ENCODE data around the gene AFAP1.

Gene AFAP1

DNA sequence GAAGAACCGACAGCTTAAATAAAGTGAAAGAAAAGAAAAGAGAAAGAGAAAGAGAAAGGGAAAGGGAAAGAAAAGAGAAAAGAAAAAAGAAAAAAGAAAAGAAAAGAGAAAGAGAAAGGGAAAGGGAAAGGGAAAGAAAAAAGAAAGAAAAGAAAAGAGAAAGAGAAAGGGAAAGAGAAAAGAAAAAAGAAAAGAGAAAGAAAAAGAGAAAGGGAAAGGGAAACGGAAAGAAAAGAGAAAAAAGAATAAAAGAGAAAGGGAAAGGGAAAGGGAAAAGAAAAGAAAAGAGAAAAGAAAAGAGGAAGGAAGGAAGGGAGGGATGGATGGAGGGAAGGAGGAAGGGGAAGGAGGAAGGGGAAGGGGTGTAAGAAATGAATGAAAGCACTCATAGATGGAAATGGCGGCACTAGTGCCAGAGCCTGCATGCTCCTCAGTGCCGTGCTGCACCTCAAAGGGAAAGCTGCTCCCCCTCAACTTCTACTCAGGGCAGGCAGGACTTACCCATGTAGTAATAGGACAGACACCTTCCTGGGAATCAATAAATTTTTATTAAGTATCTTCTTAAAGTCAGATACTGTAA lies 70.7 kb downstream of the AFAP1 start:
- H2AK5ac ChIP-seq (ENCODE audit: low read length): no peak overlapping the region
- H3K4me1 ChIP-seq (ENCODE audit: control insufficient read depth in 1 of 2, insufficient read depth in 2 of 2, low read length in 2 of 2): peaks cover 0 to 2% of the 10 kb centered on the region in 2 experiments
- no peak overlapping the region for H4K12ac ChIP-seq (ENCODE audit: low read depth, low read length)
- H3K4me2 ChIP-seq (ENCODE audit: low read length): no peak overlapping the region
- H3K27ac ChIP-seq (ENCODE audit: low read depth, low read length): no peak overlapping the region
- no peaks in the 10 kb centered on the region for H3K9me3 ChIP-seq (ENCODE audit: insufficient read depth, low read depth, low read length)
- H3K36me3 ChIP-seq (ENCODE audit: control insufficient read depth in 1 of 2, insufficient read depth in 2 of 2, low read length in 2 of 2): peaks cover 16 to 29% of the 10 kb centered on the region in 2 experiments
- H2BK12ac ChIP-seq (ENCODE audit: low read length): no peak overlapping the region
- no peak overlapping the region for H2BK120ac ChIP-seq (ENCODE audit: insufficient read depth, low read length, poor library complexity)
- H3K27me3 ChIP-seq (ENCODE audit: insufficient read depth, low read length): no peaks in the 10 kb centered on the region
- no peak overlapping the region for H3K4ac ChIP-seq (ENCODE audit: low read depth, low read length)
- no peak overlapping the region for H4K91ac ChIP-seq (ENCODE audit: low read depth, low read length)
- no peak for DNase-seq
- H4K8ac ChIP-seq (ENCODE audit: low read depth, low read length): no peak overlapping the region
- no CpG with 5 or more reads among the region's 4 CpGs for WGBS (ENCODE audit: extremely low coverage, insufficient coverage, insufficient read length)
- no peak overlapping the region for H3K23ac ChIP-seq (ENCODE audit: low read length)
- no peak overlapping the region for H3K14ac ChIP-seq (ENCODE audit: low read length)
- no peaks in the 10 kb centered on the region for H3K79me1 ChIP-seq (ENCODE audit: low read length)
- no peak overlapping the region for H2BK5ac ChIP-seq (ENCODE audit: low read depth, low read length, poor library complexity)
- no peak overlapping the region for H3K4me3 ChIP-seq (ENCODE audit: low read depth, low read length)
- H3K79me2 ChIP-seq (ENCODE audit: control insufficient read depth, insufficient read depth, low read length, poor library complexity): peaks cover 2% of the 10 kb centered on the region
- no peak overlapping the region for H3K9ac ChIP-seq (ENCODE audit: low read length)
- no peak overlapping the region for H3K18ac ChIP-seq (ENCODE audit: low read length)
- H2AFZ ChIP-seq (ENCODE audit: insufficient read depth, low read length, poor library complexity): no peak overlapping the region

DNA sequence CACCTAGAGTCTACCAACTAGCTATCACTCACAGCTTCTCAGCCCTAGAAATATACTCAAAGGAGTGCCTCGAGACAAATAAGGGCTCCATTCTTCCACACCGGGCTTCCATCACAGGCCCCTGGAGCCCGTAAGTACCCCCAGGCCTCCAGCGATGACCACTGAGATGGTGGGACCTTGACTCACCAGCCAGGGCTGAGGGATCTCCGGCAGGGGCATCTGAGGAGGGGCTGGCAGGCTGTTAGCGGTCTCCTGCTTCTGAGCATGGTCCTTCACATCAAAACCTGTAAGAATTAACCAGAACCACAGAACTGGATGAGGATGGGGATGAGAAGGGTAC lies 71.3 kb downstream of the AFAP1 start:
- peaks cover 16 to 29% of the 10 kb centered on the region in 2 experiments for H3K36me3 ChIP-seq (ENCODE audit: control insufficient read depth in 1 of 2, insufficient read depth in 2 of 2, low read length in 2 of 2)
- H4K91ac ChIP-seq (ENCODE audit: low read depth, low read length): no peak overlapping the region
- WGBS (ENCODE audit: extremely low coverage, insufficient coverage, insufficient read length): no CpG with 5 or more reads among the region's 6 CpGs

DNA sequence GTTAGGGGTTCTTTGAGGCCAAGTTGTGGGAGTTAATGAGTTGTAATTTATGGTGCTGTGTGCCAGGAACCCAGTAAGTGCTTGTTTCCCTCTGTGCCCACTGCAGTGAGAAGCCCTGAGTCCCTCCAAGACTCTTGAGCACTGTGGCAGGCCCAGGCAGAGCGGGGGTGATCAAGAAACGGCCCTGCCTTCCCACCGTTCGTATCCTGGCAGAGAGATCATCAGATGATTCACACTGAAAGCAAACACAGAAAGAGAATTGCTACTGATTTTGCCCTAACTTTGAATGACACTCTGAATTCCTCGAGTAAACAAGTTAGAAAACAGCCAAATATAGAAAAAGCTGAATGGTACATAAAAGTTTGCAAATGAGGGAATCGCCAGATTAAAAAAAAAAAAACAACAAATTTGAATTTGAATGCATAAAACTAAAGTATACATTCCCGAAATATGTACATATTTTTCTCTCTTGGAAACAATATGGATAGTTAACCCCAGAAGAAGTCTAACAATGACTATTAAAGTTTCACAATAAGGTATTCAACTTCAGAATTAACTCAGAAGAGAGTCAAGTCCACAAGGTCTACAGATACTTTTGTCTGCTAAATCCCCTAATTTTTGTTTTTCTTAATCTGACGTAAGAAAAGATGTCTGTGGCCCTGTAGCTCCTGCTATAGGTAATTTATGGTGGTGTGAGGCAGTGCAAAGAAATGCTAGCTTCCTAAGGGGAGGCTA lies 71.8 kb downstream of the AFAP1 start:
- Histone ChIP-seq H3K9ac (ENCODE audit: low read length) (no peak overlapping the region), H3K4ac (ENCODE audit: low read depth, low read length) (no peak overlapping the region), H2AFZ (ENCODE audit: insufficient read depth, low read length, poor library complexity) (no peak overlapping the region), H4K91ac (ENCODE audit: low read depth, low read length) (no peak overlapping the region), H3K27me3 (ENCODE audit: insufficient read depth, low read length) (no peaks in the 10 kb centered on the region), H3K36me3 (ENCODE audit: control insufficient read depth in 1 of 2, insufficient read depth in 2 of 2, low read length in 2 of 2) (peaks cover 18 to 29% of the 10 kb centered on the region in 2 experiments), H4K8ac (ENCODE audit: low read depth, low read length) (no peak overlapping the region), H3K4me1 (ENCODE audit: control insufficient read depth in 1 of 2, insufficient read depth in 2 of 2, low read length in 2 of 2) (no peaks in the 10 kb centered on the region), H4K12ac (ENCODE audit: low read depth, low read length) (no peak overlapping the region), H2BK12ac (ENCODE audit: low read length) (no peak overlapping the region), H2BK5ac (ENCODE audit: low read depth, low read length, poor library complexity) (no peak overlapping the region), H2BK120ac (ENCODE audit: insufficient read depth, low read length, poor library complexity) (no peak overlapping the region), H3K79me2 (ENCODE audit: control insufficient read depth, insufficient read depth, low read length, poor library complexity) (no peaks in the 10 kb centered on the region), H3K18ac (ENCODE audit: low read length) (no peak overlapping the region), H3K14ac (ENCODE audit: low read length) (no peak overlapping the region), H3K9me3 (ENCODE audit: insufficient read depth, low read depth, low read length) (no peaks in the 10 kb centered on the region), H3K4me3 (ENCODE audit: low read depth, low read length) (no peak overlapping the region), H3K4me2 (ENCODE audit: low read length) (no peak overlapping the region), H3K23ac (ENCODE audit: low read length) (no peak overlapping the region), H3K27ac (ENCODE audit: low read depth, low read length) (no peak overlapping the region), H2AK5ac (ENCODE audit: low read length) (no peak overlapping the region), H3K79me1 (ENCODE audit: low read length) (no peaks in the 10 kb centered on the region)
- WGBS (ENCODE audit: extremely low coverage, insufficient coverage, insufficient read length): no CpG with 5 or more reads among the region's 8 CpGs
- DNase-seq: no peak

More for the DNA sequence above, 71.3 kb downstream of the AFAP1 start:
- H3K9ac ChIP-seq (ENCODE audit: low read length): no peak overlapping the region
- no peak overlapping the region for H3K4ac ChIP-seq (ENCODE audit: low read depth, low read length)
- no peak overlapping the region for H3K27ac ChIP-seq (ENCODE audit: low read depth, low read length)
- H2AFZ ChIP-seq (ENCODE audit: insufficient read depth, low read length, poor library complexity): no peak overlapping the region
- H2AK5ac ChIP-seq (ENCODE audit: low read length): no peak overlapping the region
- H3K4me2 ChIP-seq (ENCODE audit: low read length): no peak overlapping the region
- no peaks in the 10 kb centered on the region for H3K9me3 ChIP-seq (ENCODE audit: insufficient read depth, low read depth, low read length)
- H4K8ac ChIP-seq (ENCODE audit: low read depth, low read length): no peak overlapping the region
- no peak overlapping the region for H3K14ac ChIP-seq (ENCODE audit: low read length)
- no peak overlapping the region for H3K23ac ChIP-seq (ENCODE audit: low read length)
- H3K79me2 ChIP-seq (ENCODE audit: control insufficient read depth, insufficient read depth, low read length, poor library complexity): no peaks in the 10 kb centered on the region
- no peak overlapping the region for H3K4me3 ChIP-seq (ENCODE audit: low read depth, low read length)
- DNase-seq: no peak
- no peak overlapping the region for H3K18ac ChIP-seq (ENCODE audit: low read length)
- no peak overlapping the region for H2BK5ac ChIP-seq (ENCODE audit: low read depth, low read length, poor library complexity)
- no peak overlapping the region for H4K12ac ChIP-seq (ENCODE audit: low read depth, low read length)
- H3K79me1 ChIP-seq (ENCODE audit: low read length): no peaks in the 10 kb centered on the region
- no peaks in the 10 kb centered on the region for H3K27me3 ChIP-seq (ENCODE audit: insufficient read depth, low read length)
- H2BK12ac ChIP-seq (ENCODE audit: low read length): no peak overlapping the region
- H3K4me1 ChIP-seq (ENCODE audit: control insufficient read depth in 1 of 2, insufficient read depth in 2 of 2, low read length in 2 of 2): no peaks in the 10 kb centered on the region
- no peak overlapping the region for H2BK120ac ChIP-seq (ENCODE audit: insufficient read depth, low read length, poor library complexity)

DNA sequence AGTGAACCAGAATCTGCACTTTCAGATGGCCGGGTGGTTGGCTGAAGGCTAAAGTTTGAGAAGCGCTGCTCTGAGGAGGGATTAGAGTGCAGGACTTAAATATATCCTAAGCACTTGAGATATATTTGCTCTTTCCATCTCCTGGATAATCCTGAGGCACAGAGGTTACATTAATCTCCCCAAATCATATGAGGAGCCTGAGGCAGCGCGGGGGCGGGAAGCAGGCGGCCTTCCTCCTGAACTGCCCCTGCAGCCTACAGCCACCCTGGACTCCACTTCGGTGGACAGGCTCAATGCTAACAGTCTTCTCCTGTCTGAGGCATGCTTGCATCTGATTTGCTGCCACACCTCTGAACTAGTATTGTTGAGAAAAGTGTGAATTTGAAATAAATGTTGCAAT lies 72.5 kb downstream of the AFAP1 start:
- Histone ChIP-seq H3K9me3 (ENCODE audit: insufficient read depth, low read depth, low read length) (no peaks in the 10 kb centered on the region), H4K8ac (ENCODE audit: low read depth, low read length) (no peak overlapping the region), H2AK5ac (ENCODE audit: low read length) (no peak overlapping the region), H2BK5ac (ENCODE audit: low read depth, low read length, poor library complexity) (no peak overlapping the region), H3K4me3 (ENCODE audit: low read depth, low read length) (no peak overlapping the region), H3K23ac (ENCODE audit: low read length) (no peak overlapping the region), H3K27ac (ENCODE audit: low read depth, low read length) (no peak overlapping the region), H3K4ac (ENCODE audit: low read depth, low read length) (no peak overlapping the region), H3K27me3 (ENCODE audit: insufficient read depth, low read length) (no peaks in the 10 kb centered on the region), H3K14ac (ENCODE audit: low read length) (no peak overlapping the region), H2BK12ac (ENCODE audit: low read length) (no peak overlapping the region), H3K9ac (ENCODE audit: low read length) (no peak overlapping the region), H3K4me2 (ENCODE audit: low read length) (no peak overlapping the region), H4K12ac (ENCODE audit: low read depth, low read length) (no peak overlapping the region), H3K18ac (ENCODE audit: low read length) (no peak overlapping the region), H3K36me3 (ENCODE audit: control insufficient read depth in 1 of 2, insufficient read depth in 2 of 2, low read length in 2 of 2) (peaks cover 19 to 29% of the 10 kb centered on the region in 2 experiments), H3K4me1 (ENCODE audit: control insufficient read depth in 1 of 2, insufficient read depth in 2 of 2, low read length in 2 of 2) (no peaks in the 10 kb centered on the region), H4K91ac (ENCODE audit: low read depth, low read length) (no peak overlapping the region), H3K79me1 (ENCODE audit: low read length) (no peaks in the 10 kb centered on the region), H3K79me2 (ENCODE audit: control insufficient read depth, insufficient read depth, low read length, poor library complexity) (no peaks in the 10 kb centered on the region), H2BK120ac (ENCODE audit: insufficient read depth, low read length, poor library complexity) (no peak overlapping the region), H2AFZ (ENCODE audit: insufficient read depth, low read length, poor library complexity) (no peak overlapping the region)
- no CpG with 5 or more reads among the region's 7 CpGs for WGBS (ENCODE audit: extremely low coverage, insufficient coverage, insufficient read length)
- no peak for DNase-seq
